Left hindlimb (tissue), 1 donor: Measurements from ENCODE around the gene GABBR2.

Experiments
- DNase-seq: peaks from one replicate; pipeline ENCODE4 v3.0.0-alpha.2; 2018

The GABBR2 gene

GRCh38 chr9:98619788-98620187 is 88.9 kb downstream of the GABBR2 start:
- no peak for DNase-seq

GRCh38 chr9:98615633-98616032 is 93.1 kb downstream of the GABBR2 start:
- no peak for DNase-seq

DNA sequence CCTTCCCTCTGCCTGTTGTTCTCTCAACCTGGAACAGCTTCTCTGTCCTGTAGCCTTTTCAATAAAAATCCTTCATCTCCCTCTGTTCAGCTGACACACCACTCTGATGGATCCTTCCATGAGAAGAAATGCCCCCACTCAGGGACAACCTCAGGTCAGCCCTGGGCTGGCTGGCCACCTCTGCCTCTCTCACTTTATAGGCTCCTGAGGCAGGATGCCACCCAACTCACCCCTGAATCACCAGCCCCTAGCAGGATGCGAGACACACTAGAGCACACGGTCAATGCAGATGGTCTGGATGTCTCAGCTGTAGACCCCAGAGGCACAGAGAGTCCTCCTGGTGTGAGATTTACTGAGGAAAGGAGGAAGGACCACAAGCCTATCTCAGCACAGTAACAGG is 93.8 kb downstream of the GABBR2 start:
- no peak for DNase-seq

DNA sequence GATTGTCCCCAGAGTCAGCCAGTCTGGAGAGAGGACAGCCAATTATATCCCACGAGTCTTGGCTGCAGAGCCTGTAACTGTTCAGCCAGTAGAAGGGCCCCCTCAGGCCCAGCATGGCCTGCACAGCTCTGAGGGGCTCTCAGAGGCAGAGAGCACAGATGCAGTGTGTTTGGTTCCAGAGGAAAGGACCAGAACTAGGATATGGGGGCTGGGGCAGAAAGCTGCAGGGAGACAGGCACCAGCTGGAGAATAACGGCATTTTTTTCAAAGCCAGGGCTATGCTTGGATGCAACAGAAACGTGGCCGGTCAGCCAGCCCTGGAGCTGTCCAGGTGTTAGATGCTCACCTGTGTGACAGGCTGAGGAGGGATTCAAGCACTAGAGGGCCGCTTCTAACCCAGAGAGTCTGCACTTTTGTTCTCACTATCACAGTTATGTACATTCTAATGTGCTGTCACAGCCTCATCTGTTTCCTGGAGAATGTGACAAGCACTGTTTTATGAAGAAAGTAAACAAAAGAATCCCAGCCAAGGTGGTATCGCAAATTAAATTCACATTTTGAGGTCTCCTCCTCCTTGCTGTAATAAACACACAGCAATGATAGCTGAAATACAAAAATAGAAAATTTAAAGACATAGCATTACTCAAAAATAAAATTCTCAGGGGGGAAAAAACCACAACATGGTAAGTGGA is 96.5 kb downstream of the GABBR2 start:
- no peak for DNase-seq

- no peak for DNase-seq
Observed at GRCh38 chr9:98611319-98611718, 97.4 kb downstream of the GABBR2 start.

- no peak for DNase-seq
Observed at GRCh38 chr9:98610711-98611110, 98.0 kb downstream of the GABBR2 start.

DNA sequence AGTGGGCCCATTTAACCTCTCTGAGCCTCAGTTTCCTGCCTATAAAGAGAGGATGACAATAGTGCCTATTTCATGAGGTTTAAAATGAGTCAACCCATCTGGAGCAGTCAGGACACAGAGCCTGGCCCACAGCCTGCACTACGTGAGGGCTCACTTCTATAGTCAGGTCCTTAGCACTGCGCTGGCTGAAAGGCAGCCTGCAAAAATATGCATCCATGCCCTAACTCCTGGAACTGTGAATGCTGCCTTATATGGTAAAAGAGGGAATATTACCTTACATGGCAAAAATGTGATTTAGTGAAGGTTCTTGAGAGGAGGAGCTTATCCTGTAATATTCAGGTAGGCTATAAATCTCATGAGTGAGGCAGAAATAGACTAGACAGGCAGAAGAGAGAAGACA is 98.5 kb downstream of the GABBR2 start:
- DNase-seq: no peak

DNA sequence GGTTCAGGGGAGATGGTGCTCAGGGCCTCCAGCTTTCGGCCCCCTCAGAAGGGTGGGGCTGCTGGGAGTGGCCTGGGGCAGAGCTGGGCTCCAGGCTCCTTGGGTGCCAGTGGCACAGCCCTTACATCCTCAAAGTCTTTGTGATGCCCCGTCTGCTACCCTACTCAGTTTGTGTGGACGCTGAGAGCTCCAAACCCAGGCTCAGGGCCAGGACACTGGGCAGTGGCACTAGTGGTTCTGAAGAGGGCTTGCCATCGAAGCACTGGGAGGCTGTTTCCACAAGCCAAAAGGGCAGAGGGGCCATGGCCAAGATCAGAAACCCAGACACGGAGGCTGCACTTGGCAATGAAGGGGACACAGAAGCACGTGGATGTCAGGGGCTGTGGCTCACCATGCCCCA is 99.1 kb downstream of the GABBR2 start:
- no peak for DNase-seq

GRCh38 chr9:98607787-98608186 is 100.9 kb downstream of the GABBR2 start:
- no peak for DNase-seq

DNA sequence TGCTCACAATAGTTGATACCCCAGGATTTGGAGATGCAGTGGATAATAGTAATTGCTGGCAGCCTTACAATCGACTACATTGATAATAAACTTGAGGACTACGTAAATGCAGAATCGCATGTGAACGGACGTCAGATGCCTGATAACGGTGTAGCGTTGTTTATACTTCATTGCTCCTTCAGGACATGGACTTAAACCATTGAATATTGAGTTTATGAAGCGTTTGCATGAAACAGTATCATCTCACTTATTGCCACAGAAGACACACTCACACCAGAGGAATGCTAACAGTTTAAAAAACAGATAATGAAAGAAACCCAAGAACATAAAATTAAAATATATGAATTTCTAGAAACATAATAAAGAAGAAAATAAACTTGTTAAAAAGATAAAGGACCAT is 101.6 kb downstream of the GABBR2 start:
- no peak for DNase-seq

GRCh38 chr9:98606730-98607129 is 102.0 kb downstream of the GABBR2 start:
- DNase-seq: no peak

- no peak for DNase-seq
Observed at GRCh38 chr9:98605116-98605515, 103.6 kb downstream of the GABBR2 start.

DNA sequence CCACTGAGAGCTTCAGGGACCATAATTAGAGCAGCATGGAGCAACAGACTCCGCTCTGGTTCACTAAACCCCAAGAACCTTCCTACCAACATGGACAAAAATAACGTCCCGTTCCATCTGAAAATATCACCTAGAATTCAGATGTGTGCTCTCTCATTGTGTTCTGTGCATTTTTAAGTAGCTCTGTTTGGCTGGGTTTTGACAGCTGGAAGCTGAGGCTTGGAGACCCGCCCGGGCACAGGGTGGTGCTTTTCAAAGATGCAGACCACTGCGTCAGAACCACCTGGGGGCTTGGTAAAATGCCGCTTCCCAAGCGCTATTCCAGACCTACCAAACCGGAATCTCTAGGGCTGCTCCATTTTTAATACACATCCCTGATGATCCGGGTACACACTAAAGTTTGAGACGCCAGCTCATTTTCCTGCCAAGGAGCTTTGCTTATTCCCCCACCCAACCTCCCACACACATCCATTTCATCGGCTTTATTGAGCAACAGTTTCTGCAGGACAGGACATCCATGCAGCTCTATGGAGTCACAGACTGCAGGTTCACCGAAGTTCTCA is 104.8 kb downstream of the GABBR2 start:
- no peak for DNase-seq

GRCh38 chr9:98602839-98603500 is 105.8 kb downstream of the GABBR2 start:
- DNase-seq: no peak

- no peak for DNase-seq
Observed at GRCh38 chr9:98600631-98601030, 108.1 kb downstream of the GABBR2 start.

- DNase-seq: no peak
Observed at GRCh38 chr9:98599566-98600216, 109.0 kb downstream of the GABBR2 start.

DNA sequence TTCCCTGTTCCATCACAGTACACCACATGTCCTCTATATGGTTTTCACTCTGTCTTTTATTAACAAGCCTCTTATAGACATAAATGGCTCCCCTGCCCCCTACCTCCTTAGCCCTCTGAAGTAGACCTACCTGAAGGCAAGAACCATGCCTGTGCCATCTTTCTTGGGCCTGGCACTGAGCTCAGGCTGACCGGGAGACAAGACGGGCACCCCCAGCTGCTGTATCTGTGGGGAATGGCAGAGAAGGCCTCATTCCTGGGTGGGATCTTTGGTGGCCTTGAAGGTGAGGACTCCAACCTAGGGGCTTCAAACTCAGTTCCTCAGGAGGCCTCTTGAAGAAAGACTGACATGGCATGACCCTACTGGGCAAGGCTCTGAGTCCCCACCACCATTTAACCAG is 109.9 kb downstream of the GABBR2 start:
- no peak for DNase-seq

GRCh38 chr9:98597236-98597771 is 111.4 kb downstream of the GABBR2 start:
- no peak for DNase-seq

DNA sequence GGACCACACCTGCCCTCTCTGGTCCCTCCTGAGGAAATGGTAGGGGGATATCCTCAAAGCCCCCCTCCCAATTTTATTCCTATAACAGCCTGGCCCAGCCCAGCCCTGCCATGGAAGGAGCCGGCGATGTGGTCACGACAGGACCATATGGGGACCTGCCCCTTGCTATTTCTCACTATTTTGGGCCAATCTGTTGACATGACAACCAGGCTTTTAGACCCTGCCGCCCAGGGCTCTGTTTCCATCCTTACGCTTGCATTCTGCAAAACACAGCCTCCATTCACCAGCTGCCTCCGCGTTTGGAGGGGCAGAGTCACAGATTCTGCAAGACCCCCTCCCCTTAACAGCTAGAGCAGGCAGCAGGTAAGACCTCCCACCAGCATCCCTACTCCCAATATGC is 112.2 kb downstream of the GABBR2 start:
- DNase-seq: no peak

GRCh38 chr9:98594546-98595160 is 114.1 kb downstream of the GABBR2 start:
- DNase-seq: no peak

DNA sequence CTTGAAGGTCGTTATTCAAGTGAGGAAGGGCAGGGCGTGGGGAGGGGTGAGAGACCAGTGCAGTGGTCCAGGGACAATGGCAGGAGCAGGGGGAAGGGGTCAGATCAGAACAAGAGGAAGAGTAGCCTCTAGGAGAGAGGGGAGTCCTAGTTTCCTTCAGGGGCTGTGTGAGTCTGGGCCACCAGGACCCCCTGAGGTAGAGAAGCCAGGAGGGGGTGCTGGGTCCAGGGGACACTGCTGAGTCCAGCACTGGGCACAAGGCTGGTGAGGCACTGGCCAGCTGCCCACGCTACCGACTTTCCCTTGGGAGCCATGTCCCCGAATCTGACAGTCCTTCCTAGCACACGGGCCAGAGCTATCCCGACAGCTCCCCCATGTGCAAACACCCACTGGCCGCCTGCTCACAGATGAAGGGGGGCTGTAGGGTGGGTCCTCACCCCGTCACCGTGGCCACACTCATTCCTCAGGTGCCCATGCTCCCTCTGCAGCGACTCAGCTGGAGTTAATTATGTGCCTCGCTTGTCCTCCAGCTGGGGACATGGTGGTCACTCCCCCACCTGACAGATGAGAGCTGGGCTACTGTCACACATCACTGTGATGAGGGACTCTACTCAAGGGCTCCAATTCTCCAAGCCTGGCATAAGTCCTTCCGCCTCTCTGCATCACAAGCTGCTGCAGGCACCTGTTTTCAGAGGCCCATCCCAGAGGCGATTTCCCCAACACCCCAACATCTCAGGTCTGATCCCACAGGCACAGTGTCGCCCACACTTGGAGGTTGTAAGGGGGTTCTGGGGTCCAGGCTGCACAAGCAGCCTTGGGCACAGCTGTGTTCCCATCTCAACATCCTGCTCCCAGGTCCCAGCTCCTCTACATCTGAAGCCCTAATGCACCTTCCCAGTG is 115.1 kb downstream of the GABBR2 start:
- no peak for DNase-seq

- DNase-seq: no peak
Observed at GRCh38 chr9:98591696-98592095, 117.0 kb downstream of the GABBR2 start.
